Measurements from ENCODE around the gene MASP1.

Gene MASP1

DNA sequence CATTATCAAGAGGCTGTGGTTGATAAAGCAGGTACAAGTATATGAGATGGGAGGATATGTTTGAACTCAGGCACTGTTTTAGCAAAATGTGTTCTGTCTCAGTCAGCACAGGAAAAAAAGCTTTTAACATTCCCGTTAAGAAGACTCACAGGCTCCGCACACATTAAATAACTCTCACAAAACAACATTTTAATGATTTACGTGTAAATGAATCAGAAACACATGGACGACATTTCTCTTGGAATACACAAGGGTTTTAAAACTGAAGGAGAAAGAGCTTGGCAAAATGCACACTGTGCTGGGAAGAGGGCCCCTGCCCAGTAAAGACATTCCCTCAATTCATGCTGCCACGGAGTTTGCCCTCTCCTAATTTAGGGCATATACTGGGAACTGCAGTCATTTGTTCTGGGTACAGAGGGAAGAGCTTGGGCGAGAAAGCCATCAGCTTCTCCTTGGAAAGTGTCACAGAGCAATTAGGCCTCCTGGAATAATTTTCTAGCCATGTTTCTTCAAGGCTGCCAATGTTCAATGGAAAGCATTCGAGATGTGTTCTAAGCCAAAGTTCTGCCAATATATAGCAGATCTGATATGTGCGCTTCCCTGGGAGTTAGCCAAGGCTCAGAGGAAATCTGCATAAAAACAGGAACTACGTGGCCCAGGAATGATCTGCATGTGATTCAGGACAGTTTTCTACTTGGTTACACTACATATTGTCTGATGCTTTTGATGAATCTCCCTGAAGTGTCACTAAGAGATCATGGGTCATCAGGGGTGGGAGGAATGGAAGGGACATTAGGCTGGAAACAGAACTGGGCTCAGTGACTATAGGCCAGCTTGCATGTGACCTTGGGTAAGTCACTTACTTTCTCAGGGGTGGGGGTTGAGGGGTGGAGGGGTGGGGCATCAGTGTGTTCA lies 2.2 kb upstream of the MASP1 start:
- no peak for DNase-seq

- no peak for DNase-seq
Observed at GRCh38 chr3:187292631-187293515, 1.3 kb upstream of the MASP1 start.

DNA sequence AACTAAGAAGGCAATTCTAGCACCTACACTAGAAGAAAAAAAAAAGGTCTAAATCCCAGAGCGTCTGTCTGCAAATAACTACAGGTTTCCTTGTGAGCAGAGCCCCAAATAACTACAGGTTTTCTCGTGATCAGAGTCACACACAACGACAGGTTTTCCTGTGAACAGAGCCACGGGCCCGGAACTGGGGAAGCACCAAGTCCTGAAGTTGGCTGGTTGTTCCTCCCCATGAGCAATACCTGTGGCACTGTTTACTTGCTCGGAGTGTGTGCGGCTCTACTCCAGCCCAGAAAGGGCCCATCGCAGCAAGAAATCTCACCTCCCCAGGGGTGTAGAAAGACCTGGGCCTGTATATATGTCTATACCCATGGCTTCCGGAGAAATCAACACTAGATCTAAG lies 644 bp upstream of the MASP1 start:
- DNase-seq: no peak

- no peak for DNase-seq
Observed at GRCh38 chr3:187291001-187291511, 481 bp downstream of the MASP1 start.

DNA sequence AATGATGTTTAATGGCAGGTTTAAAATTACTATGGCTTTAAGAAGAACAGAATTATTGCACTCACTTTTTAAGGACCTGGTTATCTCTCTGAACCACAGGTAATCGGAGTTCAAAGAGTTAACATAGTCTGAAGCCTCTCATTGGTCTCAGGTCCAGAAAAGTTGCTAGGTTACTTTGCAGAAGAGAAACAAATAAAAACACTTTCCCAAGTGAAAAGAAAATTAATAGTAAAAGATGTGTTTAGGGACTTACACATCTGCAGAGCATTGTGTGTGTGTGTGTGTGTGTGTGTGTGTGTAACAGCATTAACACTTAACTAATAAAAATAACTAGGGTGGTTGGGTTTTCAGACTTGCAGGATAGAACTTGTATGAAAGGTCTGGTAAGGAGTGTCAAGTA lies 1.0 kb downstream of the MASP1 start:
- no peak for DNase-seq

- no peak for DNase-seq
Observed at GRCh38 chr3:187288855-187289605, 2.5 kb downstream of the MASP1 start.

DNA sequence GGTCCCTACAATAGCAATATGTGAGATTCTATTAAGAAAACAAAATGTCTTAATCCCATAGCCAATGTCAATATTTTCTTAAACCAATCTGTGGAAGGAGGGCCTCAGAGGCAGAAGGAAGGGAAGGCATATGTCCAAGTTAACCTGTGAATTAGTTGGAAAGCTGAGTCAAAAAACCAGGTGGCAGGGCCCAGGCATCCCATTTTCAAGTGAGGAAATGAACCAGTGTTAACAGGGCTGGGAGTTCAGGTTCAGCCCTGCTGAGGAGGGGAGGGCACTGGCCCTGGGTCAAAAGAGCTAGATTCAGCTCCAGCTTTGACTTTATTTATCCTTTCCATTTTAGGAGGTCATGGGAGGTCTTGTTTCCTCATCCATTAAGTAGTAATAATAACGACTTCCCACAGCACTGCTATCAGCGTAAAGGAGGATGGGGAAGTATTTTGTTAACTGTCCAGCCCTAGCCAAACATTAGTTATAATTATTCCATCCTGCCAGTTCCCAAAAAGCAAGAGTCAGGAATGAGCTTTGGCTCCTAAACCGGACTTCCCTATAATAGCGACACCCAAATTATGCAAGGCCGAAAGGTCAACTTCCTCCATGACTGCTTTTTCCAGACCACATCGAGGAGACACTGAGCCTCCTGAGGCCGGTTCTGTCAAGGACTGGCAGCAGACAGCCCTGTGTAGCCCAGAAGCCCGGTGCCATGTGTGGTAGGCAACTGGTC lies 3.2 kb downstream of the MASP1 start:
- no peak for DNase-seq

- no peak for DNase-seq
Observed at GRCh38 chr3:187287256-187287655, 4.3 kb downstream of the MASP1 start.

DNA sequence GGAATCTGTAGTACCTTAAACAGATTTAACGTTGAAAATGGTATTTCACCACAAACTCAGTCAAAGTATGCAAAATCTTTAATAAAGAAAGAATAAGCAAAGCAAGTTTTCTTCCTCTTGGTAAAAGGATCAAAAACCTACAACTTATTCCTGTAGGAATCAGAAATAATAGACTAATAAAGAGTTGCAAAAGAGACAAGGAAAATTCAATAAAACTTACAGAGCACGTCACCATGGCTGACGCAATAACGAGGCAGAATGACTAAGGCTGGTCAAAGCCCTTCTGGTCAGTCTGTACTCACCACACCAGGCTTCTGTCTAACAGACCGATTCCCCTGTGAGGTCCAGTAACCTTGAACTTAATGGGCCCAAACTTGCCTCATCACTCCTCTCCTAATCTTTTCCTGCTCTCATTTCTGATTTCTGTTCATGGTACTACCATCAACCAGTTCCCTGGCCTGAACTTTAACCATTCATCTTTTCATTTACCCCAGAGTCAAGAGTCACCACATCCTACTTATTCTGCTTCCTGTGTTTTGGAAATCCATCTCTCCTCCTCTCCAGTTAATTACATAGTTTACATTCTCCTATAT lies 5.0 kb downstream of the MASP1 start:
- DNase-seq: no peak

DNA sequence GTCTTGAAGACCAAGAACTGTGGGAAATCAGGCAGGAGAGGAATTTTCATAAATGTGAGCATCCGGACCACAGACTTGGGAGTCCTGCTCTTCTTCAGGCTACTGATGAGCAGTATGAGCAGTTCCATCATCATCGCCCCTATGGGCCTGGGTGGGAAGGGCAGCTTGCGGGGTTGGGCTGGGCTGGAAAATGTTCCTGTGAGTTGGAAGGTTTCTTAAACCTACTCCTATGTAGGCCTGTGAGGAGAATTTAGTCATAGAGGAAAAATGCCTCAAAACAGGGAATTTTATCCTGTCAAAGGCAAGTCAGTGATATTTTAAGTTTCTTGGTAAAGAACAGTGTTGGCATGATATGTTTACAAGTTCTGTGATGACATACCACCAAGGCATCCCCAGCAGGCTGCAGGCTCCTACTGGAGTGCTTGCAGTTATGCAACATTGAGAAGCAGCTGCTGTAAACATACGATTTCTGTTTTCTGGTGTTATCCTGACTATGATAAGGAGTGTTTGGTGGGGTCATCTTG lies 10.3 kb downstream of the MASP1 start:
- DNase-seq: no peak

DNA sequence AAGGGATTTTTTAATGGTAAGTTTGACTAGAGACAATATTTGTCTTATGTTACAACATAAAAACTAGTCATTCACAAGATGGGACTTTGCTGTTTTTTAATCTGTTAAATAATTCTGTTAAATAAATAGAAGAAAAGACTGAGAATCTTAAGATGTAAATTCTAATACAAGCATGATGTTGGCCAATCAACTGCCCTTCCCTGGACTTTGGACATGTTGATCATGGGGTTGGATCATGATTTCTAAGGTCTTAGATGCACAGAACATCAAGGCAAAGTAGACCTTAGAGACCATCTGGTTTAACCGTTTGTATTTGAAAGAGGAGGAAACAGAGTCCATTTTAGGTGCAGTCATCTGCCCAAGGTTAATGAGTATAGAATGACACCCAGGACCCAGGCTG lies 10.9 kb downstream of the MASP1 start:
- no peak for DNase-seq

DNA sequence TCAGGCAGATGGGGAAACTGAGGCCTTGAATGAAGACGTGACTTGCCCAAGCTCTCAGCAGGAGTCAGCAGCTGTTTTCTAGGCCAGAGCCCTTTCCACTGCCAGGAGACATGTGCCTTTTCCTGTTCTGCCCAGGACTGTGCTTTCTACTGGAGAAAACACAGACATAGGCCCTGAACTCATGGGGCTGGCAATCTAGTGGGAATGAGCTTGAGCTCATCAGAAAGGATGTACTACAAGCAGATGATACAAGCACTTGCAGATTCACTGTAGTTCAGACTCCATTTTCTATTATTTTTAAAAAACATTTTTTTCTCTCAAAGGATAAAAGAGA lies 14.4 kb downstream of the MASP1 start:
- no peak for DNase-seq

DNA sequence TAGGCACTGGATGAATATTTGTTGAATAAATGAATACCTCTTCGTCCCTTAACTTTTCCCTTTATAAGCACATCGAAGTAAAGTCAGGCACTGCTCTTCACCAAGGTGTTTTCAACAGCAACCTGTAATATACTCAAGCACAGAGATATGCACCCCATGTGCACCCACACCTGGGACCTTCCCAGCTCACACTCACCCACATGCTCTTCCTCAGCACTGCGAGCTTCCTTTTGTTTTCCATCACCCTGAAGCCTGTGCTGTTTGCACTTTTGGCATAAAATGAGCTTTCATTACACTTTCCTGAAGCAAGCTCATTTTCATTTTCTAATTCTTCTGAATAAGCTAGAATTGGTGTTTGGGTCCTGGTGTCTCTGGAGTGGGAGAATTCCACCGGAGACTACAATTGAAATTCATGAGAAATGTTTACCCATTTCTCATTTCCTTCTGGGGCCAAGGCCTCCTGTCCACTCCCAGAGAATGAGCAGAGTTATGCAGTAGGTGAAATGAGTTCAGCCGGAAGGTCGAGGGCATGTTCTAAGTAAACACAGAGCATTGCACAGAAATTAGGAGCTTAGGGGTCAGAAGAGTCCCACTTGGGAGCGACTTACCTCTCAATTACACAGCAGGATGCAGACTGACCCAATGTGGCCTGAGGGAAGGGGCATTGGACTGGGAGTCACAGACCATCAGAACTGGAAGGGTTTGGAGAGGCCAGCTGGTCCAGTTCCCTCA lies 15.0 kb downstream of the MASP1 start:
- no peak for DNase-seq

- DNase-seq: no peak
Observed at GRCh38 chr3:187274977-187275338, 16.6 kb downstream of the MASP1 start.

DNA sequence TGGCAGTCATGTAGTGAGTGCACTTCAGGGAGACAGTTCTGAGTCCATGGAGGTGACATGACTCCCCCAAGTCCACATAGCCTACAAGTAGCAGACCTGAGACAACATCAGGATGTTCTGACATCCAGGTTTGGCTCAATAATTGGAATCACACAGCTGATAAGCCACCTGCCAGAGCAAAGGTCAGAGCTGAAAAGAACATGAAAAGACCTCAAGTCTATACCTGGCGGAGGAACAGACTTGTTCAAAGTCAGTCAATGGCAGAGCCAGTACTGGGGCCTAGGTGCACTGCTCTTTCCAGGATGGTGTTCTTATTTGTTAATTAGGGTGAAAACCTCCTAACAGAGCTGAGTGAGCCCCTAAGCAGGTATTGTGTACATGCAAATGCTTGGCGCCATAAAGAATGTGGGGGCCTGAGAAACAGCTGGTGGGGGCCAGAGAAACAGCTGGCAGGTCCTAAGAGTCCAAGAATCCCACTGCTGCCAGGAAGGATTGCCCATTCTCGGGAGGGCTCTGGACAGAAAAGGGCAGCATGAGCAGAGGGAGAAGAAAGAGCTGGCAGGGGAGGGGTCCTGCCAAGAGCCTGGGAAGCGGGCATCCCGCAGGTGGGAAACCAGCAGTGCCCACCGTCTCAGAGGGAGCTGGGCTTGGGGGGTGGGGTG lies 17.1 kb downstream of the MASP1 start:
- DNase-seq: no peak

GRCh38 chr3:187271582-187271981 lies 20.0 kb downstream of the MASP1 start:
- no peak for DNase-seq

DNA sequence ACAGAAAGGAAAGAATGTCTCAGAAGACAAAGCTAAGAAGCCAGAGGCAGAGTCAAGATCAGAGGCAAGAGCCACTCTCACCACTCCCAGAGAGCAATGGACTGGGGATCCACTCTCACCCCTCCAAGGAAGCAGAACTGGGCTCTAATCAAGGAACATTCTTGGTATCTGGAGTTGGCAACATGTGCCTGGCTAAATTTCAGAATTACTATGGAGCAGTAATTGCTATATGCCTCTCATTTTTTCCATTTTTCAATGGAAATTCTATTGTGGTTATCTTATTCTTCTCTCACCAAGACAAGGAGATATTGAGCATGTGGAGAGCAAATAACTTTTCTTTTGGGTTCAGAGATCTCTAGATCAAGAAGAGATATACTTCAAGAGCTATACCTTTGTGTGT lies 22.1 kb downstream of the MASP1 start:
- no peak for DNase-seq

- DNase-seq: no peak
Observed at GRCh38 chr3:187267306-187267705, 24.2 kb downstream of the MASP1 start.

- DNase-seq: no peak
Observed at GRCh38 chr3:187266691-187267090, 24.8 kb downstream of the MASP1 start.

DNA sequence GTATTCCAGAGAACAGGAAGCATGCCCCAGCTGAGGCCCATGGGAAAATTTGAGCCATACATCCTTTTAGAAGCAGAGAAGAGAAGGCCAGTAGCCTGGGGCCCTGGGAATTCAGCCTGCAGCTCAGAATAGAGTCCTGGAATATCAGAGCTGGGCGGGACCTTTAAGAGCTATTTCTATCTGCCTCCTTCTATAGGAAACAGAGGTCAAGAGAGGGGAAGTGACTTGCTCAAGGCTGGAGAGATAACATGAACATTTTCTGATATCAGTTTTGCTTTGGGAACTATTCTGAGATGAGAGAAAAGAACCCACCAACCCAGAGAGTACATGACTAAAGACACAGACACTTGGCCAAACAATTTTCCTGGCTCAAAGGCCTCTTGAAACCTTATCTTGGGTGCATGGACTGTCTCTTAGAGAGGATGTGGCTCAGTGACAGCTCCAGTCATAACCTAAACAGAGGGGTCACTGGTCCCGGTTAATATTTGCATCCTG lies 26.0 kb downstream of the MASP1 start:
- no peak for DNase-seq
